Endodermal cell (in vitro differentiated cells): ENCODE data around the gene CD247. TPM values are rescaled to one million over a fixed set of nuclear protein-coding genes. Genes with fewer than 3 reads are reported as not detected.

Experiments used
- DNase-seq: peaks from one replicate; pipeline ENCODE4 v3.0.0-alpha.2; 2017
- H3K27ac ChIP-seq: 2 replicates; pipeline ENCODE4 v1.5.1; 2013; ENCODE audit warnings: mild to moderate bottlenecking, low read depth, low read length, moderate library complexity
- H3K27me3 ChIP-seq: 2 replicates; pipeline ENCODE4 v1.6.1; 2013; ENCODE audit warnings: mild to moderate bottlenecking, low read length, moderate library complexity; ENCODE audit not compliant: insufficient read depth, control insufficient read depth, poor library complexity, severe bottlenecking
- H3K36me3 ChIP-seq: 2 replicates; pipeline ENCODE4 v1.7.0; 2013; ENCODE audit warnings: mild to moderate bottlenecking, low read length, moderate library complexity; ENCODE audit not compliant: control insufficient read depth, insufficient read depth
- H3K4me1 ChIP-seq: one replicate; pipeline ENCODE4 v1.7.0; 2013; ENCODE audit warnings: low read length; ENCODE audit not compliant: control insufficient read depth, insufficient read depth
- H3K4me3 ChIP-seq: 2 replicates; pipeline ENCODE4 v1.5.1; 2013; ENCODE audit warnings: mild to moderate bottlenecking, low read length, moderate library complexity
- H3K9ac ChIP-seq: 2 replicates; pipeline ENCODE4 v1.6.1; 2013; ENCODE audit warnings: mild to moderate bottlenecking, low read length, moderate library complexity; ENCODE audit not compliant: poor library complexity, severe bottlenecking; ENCODE audit errors: extremely low read depth
- H3K9me3 ChIP-seq: 2 replicates; pipeline ENCODE4 v1.6.1; 2013; ENCODE audit warnings: mild to moderate bottlenecking, low read length, moderate library complexity; ENCODE audit not compliant: control insufficient read depth
- H3K27ac Mint-ChIP-seq: 2 replicates; pipeline ENCODE4 v1.8.0; 2020; ENCODE audit warnings: mixed read lengths
- H3K27me3 Mint-ChIP-seq: 2 replicates; pipeline ENCODE4 v1.8.0; 2021; ENCODE audit warnings: mild to moderate bottlenecking, mixed read lengths; ENCODE audit not compliant: insufficient read depth
- H3K36me3 Mint-ChIP-seq: 2 replicates; pipeline ENCODE4 v1.8.0; 2020; ENCODE audit warnings: low read depth, mixed read lengths
- H3K4me1 Mint-ChIP-seq: 2 replicates; pipeline ENCODE4 v1.8.0; 2020; ENCODE audit warnings: mixed read lengths
- H3K4me3 Mint-ChIP-seq: 2 replicates; pipeline ENCODE4 v1.8.0; 2020; ENCODE audit warnings: mild to moderate bottlenecking, moderate library complexity, mixed read lengths
- H3K9me3 Mint-ChIP-seq: 2 replicates; pipeline ENCODE4 v1.8.0; 2020; ENCODE audit warnings: mild to moderate bottlenecking, mixed read lengths
- CTCF ChIP-seq: fragments of 200-600 bp; sonication (generic); conservative IDR thresholded peaks from 2 replicates; pipeline ENCODE4 v1.5.0; 2021; ENCODE audit warnings: antibody characterized with exemption, mild to moderate bottlenecking
- WGBS, 2 experiments: methylation state at CpG; one replicate each; pipeline versions ENCODE4 v1.1.5 to v1.1.7; 2013; ENCODE audit warnings: missing lambda C conversion rate in 2 of 2, mixed read lengths in 1 of 2; ENCODE audit not compliant: insufficient coverage in 1 of 2, insufficient read length in 1 of 2; 5-methylcytosine and 5-hydroxymethylcytosine counted together
- total RNA-seq, 2 donors: library from RNA; stranded (reverse); fragmentation: NEBNext Ultra II Directional in 1 of 2; extraction: Animal tissue kit (Norgen Biotek cat#: 25700) in 1 of 2; gene quantifications; 2 replicates in 1 of 2; 3 replicates in 1 of 2; pipeline ENCODE4 v1.2.1, GENCODE V29; 2021

CD247 gene
- total RNA-seq, 2 donors from 2014 or later, result 0.46 to 0.55 TPM

- TF ChIP-seq CTCF, result no peak
- H3K4me3 Mint-ChIP-seq, result no peak overlapping the region
- Histone ChIP-seq H3K36me3 (no peaks in the 10 kb centered on the region), H3K4me3 (no peak overlapping the region), H3K9me3 (no peaks in the 10 kb centered on the region), H3K9ac (no peak overlapping the region), H3K27ac (no peak overlapping the region), H3K4me1 (no peaks in the 10 kb centered on the region), H3K27me3 (no peaks in the 10 kb centered on the region)
- H3K27me3 Mint-ChIP-seq, result peaks cover 4% of the 10 kb centered on the region
- no peaks in the 10 kb centered on the region for H3K9me3 Mint-ChIP-seq
- peaks cover 7% of the 10 kb centered on the region for H3K4me1 Mint-ChIP-seq
- no peak overlapping the region for H3K27ac Mint-ChIP-seq
- no peak for DNase-seq
- 90 to 92% methylated on average over 5 of the region's 5 CpGs for WGBS, 2 experiments
- no peaks in the 10 kb centered on the region for H3K36me3 Mint-ChIP-seq
Observed at GRCh38 chr1:167565922-167566321, 47.6 kb upstream of the CD247 start.

GRCh38 chr1:167564612-167565270 lies 46.4 kb upstream of the CD247 start:
- H3K4me1 Mint-ChIP-seq, result peaks cover 7% of the 10 kb centered on the region
- H3K36me3 ChIP-seq, result no peaks in the 10 kb centered on the region
- no peaks in the 10 kb centered on the region for H3K36me3 Mint-ChIP-seq
- no peaks in the 10 kb centered on the region for H3K9me3 Mint-ChIP-seq
- no peaks in the 10 kb centered on the region for H3K4me1 ChIP-seq
- H3K27ac ChIP-seq, result no peak overlapping the region
- H3K9ac ChIP-seq, result no peak overlapping the region
- 89 to 94% methylated on average over 3 to 5 of the region's 5 CpGs for WGBS, 2 experiments
- no peak overlapping the region for H3K4me3 Mint-ChIP-seq
- no peaks in the 10 kb centered on the region for H3K9me3 ChIP-seq
- H3K27ac Mint-ChIP-seq, result no peak overlapping the region
- H3K27me3 Mint-ChIP-seq, result peaks cover 6% of the 10 kb centered on the region
- no peaks in the 10 kb centered on the region for H3K27me3 ChIP-seq
- TF ChIP-seq CTCF, result peak; percentile 47
- H3K4me3 ChIP-seq, result no peak overlapping the region
- peak; percentile 70 for DNase-seq

DNA sequence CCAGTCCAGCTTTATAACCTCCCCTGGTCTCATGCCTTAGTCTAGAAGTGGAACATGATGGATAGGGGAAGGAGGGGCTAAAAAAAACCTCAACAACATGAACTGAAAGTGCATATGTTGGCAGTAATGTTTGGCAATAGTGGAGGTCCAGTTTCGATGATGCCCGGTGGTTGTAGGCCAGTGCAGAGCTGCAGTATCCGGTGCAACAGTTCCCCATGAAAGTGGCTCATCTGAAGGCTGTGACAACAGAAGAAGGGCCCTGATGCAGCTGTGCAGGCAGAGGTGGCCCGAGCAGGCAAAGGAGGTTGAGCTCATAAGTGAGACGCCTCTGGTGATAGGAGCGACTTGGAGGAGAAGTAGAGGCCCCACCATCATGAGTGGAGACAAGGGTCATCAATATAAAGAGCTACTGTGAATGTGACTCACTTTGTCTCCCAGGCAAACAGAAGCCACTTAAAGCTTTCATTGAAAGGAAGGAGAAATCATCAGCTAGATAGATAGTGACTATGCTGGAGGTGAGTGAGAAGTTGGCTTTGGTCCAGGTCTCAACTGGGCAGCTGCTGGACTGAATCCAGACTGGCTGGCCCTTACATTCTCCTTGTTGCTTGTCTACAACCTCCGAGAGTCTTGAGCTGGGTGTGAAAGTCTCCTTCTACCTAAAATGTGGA lies 45.4 kb upstream of the CD247 start:
- Mint-ChIP-seq H3K9me3 (no peaks in the 10 kb centered on the region), H3K27ac (no peak overlapping the region), H3K4me1 (peaks cover 7% of the 10 kb centered on the region), H3K36me3 (no peaks in the 10 kb centered on the region), H3K27me3 (peaks cover 6% of the 10 kb centered on the region), H3K4me3 (no peak overlapping the region)
- H3K27me3 ChIP-seq, result no peaks in the 10 kb centered on the region
- no peaks in the 10 kb centered on the region for H3K36me3 ChIP-seq
- no peaks in the 10 kb centered on the region for H3K4me1 ChIP-seq
- no peak for DNase-seq
- WGBS, 2 experiments, result 82 to 85% methylated on average over 7 of the region's 7 CpGs
- no peaks in the 10 kb centered on the region for H3K9me3 ChIP-seq
- H3K27ac ChIP-seq, result no peak overlapping the region
- no peak overlapping the region for H3K9ac ChIP-seq
- TF ChIP-seq CTCF, result no peak
- no peak overlapping the region for H3K4me3 ChIP-seq
